OCI-LY1 (cell line): ENCODE results near the gene C11orf91.
"Not testable (repeated sequence)": the region's sequence is repeated elsewhere in the genome, so short reads cannot be mapped to it uniquely, and the experiment has no call there.

Source experiments
- H2AFZ ChIP-seq: fragments of 200-600 bp; sonication (generic), shearing (Covaris generic); 2 replicates; pipeline ENCODE4 v1.6.0; 2014; ENCODE audit warnings: antibody characterized with exemption, mild to moderate bottlenecking, low read length
- H3F3A ChIP-seq: fragments of 200-600 bp; sonication (generic), shearing (Covaris generic); 2 replicates; pipeline ENCODE4 v1.6.0; 2014; ENCODE audit warnings: mild to moderate bottlenecking, antibody characterized with exemption, low read length, moderate library complexity; ENCODE audit not compliant: insufficient read depth
- H3K27ac ChIP-seq: fragments of 200-600 bp; sonication (generic); 2 replicates; pipeline ENCODE4 v1.5.1; 2014; ENCODE audit warnings: low read length, mixed run types, mild to moderate bottlenecking, low read depth; ENCODE audit not compliant: poor library complexity, severe bottlenecking
- H3K27me3 ChIP-seq: fragments of 200-600 bp; sonication (generic); 2 replicates; pipeline ENCODE4 v1.6.0; 2014; ENCODE audit warnings: antibody characterized with exemption, mild to moderate bottlenecking, low read length, moderate library complexity; ENCODE audit not compliant: insufficient read depth
- H3K36me3 ChIP-seq: fragments of 200-600 bp; sonication (generic); 2 replicates; pipeline ENCODE4 v1.6.1; 2014; ENCODE audit warnings: mild to moderate bottlenecking, antibody characterized with exemption, low read length, moderate library complexity, mixed read lengths; ENCODE audit not compliant: insufficient read depth
- H3K4me1 ChIP-seq: fragments of 200-600 bp; sonication (generic); 2 replicates; pipeline ENCODE4 v1.5.1; 2014; ENCODE audit warnings: mild to moderate bottlenecking, low read length, moderate library complexity; ENCODE audit not compliant: insufficient read depth, severe bottlenecking
- H3K4me2 ChIP-seq: fragments of 200-600 bp; sonication (generic), shearing (Covaris generic); 2 replicates; pipeline ENCODE4 v1.6.1; 2014; ENCODE audit warnings: low read length
- H3K4me3 ChIP-seq: fragments of 200-600 bp; sonication (generic); 2 replicates; pipeline ENCODE4 v1.5.1; 2014; ENCODE audit warnings: low read length, low read depth, mild to moderate bottlenecking, mixed read lengths; ENCODE audit not compliant: poor library complexity, severe bottlenecking
- H3K79me2 ChIP-seq: fragments of 200-600 bp; shearing (Covaris generic); 2 replicates; pipeline ENCODE4 v1.6.1; 2016; ENCODE audit warnings: mixed run types, low read length, mixed read lengths; ENCODE audit not compliant: insufficient read depth
- H3K9ac ChIP-seq: fragments of 200-600 bp; sonication (generic), shearing (Covaris generic); 2 replicates; pipeline ENCODE4 v1.6.1; 2014; ENCODE audit warnings: mild to moderate bottlenecking, low read length, mixed read lengths
- H3K9me2 ChIP-seq: fragments of 200-600 bp; sonication (generic), shearing (Covaris generic); 2 replicates; pipeline ENCODE4 v1.6.1; 2014; ENCODE audit warnings: low read depth, mild to moderate bottlenecking, low read length, mixed read lengths
- H3K9me3 ChIP-seq: fragments of 200-600 bp; shearing (Covaris generic); 2 replicates; pipeline ENCODE4 v1.6.1; 2014; ENCODE audit warnings: low read length, mixed read lengths
- H4K20me1 ChIP-seq: fragments of 200-600 bp; sonication (generic), shearing (Covaris generic); 2 replicates; pipeline ENCODE4 v1.6.0; 2016; ENCODE audit warnings: mild to moderate bottlenecking, low read length; ENCODE audit not compliant: insufficient read depth
- CTCF ChIP-seq: fragments of 200-600 bp; sonication (generic), shearing (Covaris generic); IDR thresholded peaks from 2 replicates; pipeline ENCODE4 v1.5.1; 2017; ENCODE audit warnings: mild to moderate bottlenecking, antibody characterized with exemption, low read length, moderate library complexity, mixed read lengths
- EZH2 ChIP-seq: fragments of 200-600 bp; sonication (generic), shearing (Covaris generic); IDR thresholded peaks from 2 replicates; pipeline ENCODE4 v1.8.0; 2017; ENCODE audit warnings: borderline replicate concordance, mixed run types, mild to moderate bottlenecking, antibody characterized with exemption, low read length, moderate library complexity, mixed read lengths

Gene C11orf91

GRCh38 chr11:33709466-33709865 is 8.8 kb upstream of the C11orf91 start:
- Histone ChIP-seq H3K9me3 (no peaks in the 10 kb centered on the region), H4K20me1 (no peaks in the 10 kb centered on the region), H3K27me3 (no peaks in the 10 kb centered on the region), H3K9ac (no peak overlapping the region), H3K4me3 (no peak overlapping the region), H3K9me2 (no peaks in the 10 kb centered on the region), H3K4me2 (no peak overlapping the region), H3K36me3 (peaks cover 41% of the 10 kb centered on the region), H3K4me1 (no peaks in the 10 kb centered on the region), H3F3A (no peaks in the 10 kb centered on the region), H2AFZ (no peak overlapping the region), H3K27ac (no peak overlapping the region), H3K79me2 (no peaks in the 10 kb centered on the region)
- TF ChIP-seq EZH2 (no peak), CTCF (no peak)

- no peak overlapping the region for H3K9ac ChIP-seq
- no peaks in the 10 kb centered on the region for H3K9me2 ChIP-seq
- no peak overlapping the region for H3K4me3 ChIP-seq
- no peaks in the 10 kb centered on the region for H4K20me1 ChIP-seq
- no peak overlapping the region for H3K27ac ChIP-seq
- TF ChIP-seq EZH2: no peak
- no peak for TF ChIP-seq CTCF
- no peaks in the 10 kb centered on the region for H3K9me3 ChIP-seq
- no peak overlapping the region for H2AFZ ChIP-seq
- no peaks in the 10 kb centered on the region for H3K79me2 ChIP-seq
- H3K36me3 ChIP-seq: peaks cover 40% of the 10 kb centered on the region
- H3K4me2 ChIP-seq: no peak overlapping the region
- H3K4me1 ChIP-seq: no peaks in the 10 kb centered on the region
- no peaks in the 10 kb centered on the region for H3K27me3 ChIP-seq
- H3F3A ChIP-seq: no peaks in the 10 kb centered on the region
Observed at GRCh38 chr11:33708985-33709384, 8.4 kb upstream of the C11orf91 start.

- H3K4me1 ChIP-seq, H3K79me2 ChIP-seq, H3K4me3 ChIP-seq, H3K9me2 ChIP-seq, H3K4me2 ChIP-seq, H3K9me3 ChIP-seq, H4K20me1 ChIP-seq, H3K27me3 ChIP-seq, H3K27ac ChIP-seq, H3K9ac ChIP-seq, H2AFZ ChIP-seq, H3F3A ChIP-seq: not testable (repeated sequence)
- peaks cover 30% of the 10 kb centered on the region for H3K36me3 ChIP-seq
Observed at GRCh38 chr11:33707831-33708230, 7.2 kb upstream of the C11orf91 start.

- H3K4me2 ChIP-seq: no peak overlapping the region
- no peaks in the 10 kb centered on the region for H3K4me1 ChIP-seq
- H3K9me3 ChIP-seq: no peaks in the 10 kb centered on the region
- no peaks in the 10 kb centered on the region for H3K9me2 ChIP-seq
- H3K79me2 ChIP-seq: no peaks in the 10 kb centered on the region
- TF ChIP-seq CTCF (no peak), EZH2 (no peak)
- no peaks in the 10 kb centered on the region for H4K20me1 ChIP-seq
- no peak overlapping the region for H3K4me3 ChIP-seq
- H3K9ac ChIP-seq: no peak overlapping the region
- no peaks in the 10 kb centered on the region for H3K27me3 ChIP-seq
- H3K36me3 ChIP-seq: peaks cover 30% of the 10 kb centered on the region
- H3K27ac ChIP-seq: no peak overlapping the region
- H2AFZ ChIP-seq: no peak overlapping the region
- no peaks in the 10 kb centered on the region for H3F3A ChIP-seq
Observed at GRCh38 chr11:33706966-33707365, 6.3 kb upstream of the C11orf91 start.
